HG02884 (cell line): ENCODE results near the gene STK38L.

ENCODE experiments used
- ATAC-seq: cut with Tn5 transposase; IDR thresholded peaks from one replicate; pipeline ENCODE4 v1.9.1; 2021; ENCODE audit warnings: mild to moderate bottlenecking, moderate library complexity; ENCODE audit not compliant: unreplicated experiment

STK38L gene

DNA sequence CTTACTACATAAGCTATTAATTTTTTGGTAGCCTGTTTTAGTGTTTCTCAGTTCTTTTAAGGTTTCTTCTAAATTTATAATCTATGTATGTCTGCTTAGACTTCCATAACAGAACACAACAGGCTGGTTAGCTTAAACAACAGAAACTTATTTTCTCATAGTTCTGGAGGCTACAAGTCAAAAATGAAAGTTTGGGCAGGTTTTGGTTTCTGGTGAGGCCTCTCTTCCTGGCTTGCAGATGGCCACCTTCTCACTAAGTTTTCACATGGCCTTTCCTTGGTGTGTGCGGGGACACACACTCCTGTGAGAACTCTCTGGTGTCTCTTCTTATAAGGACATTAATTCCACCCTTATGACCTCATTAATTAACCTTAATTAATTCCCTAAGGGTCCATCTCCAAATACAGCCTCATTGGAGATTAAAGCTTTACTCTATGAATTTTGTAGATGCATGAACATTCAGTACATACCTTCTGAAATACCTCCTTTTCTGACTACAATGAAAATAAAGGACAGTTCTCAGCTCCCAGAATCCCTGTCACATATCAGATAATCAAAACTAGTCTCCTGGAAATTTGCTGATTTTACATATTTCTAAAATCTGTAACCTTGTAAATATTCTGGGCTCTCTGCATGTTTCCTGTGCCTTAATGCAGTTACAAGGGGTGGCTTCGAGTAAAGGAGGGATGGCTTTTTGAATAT, 65.4 kb downstream of the STK38L start:
- no peak for ATAC-seq

DNA sequence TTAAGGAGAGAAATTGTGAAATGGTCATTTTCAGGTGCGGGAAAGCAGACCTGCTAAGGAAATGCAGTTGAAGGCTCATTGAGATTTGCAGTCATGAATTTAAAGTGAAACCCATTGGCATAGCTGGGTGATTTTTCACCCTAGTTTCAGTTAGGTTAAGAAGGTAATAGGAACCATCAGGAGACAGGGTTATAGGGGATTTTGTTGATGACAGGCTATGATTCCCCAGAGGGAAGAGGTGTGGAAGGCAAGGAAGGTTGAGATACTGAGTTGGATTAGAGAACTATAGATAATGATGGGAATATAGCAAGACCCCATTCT, 65.9 kb downstream of the STK38L start:
- no peak for ATAC-seq

DNA sequence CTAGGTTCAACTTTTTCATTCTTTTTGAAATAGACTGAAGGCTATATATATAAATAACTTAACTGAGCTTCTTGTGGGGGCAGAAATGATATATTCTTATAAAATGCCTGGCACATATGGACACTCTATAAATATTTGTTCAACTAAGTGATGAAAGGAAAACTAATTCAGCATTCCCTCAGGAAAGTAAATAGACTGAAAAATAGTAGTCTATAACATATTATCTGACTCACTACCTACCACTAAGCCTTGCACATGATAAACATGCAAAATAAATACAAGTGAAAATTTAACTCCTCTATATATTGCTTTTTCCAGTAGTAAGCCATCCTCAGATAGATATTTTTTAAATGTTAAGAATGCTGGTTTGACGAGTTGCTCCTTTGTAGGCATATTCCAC, 72.9 kb downstream of the STK38L start:
- ATAC-seq: no peak

DNA sequence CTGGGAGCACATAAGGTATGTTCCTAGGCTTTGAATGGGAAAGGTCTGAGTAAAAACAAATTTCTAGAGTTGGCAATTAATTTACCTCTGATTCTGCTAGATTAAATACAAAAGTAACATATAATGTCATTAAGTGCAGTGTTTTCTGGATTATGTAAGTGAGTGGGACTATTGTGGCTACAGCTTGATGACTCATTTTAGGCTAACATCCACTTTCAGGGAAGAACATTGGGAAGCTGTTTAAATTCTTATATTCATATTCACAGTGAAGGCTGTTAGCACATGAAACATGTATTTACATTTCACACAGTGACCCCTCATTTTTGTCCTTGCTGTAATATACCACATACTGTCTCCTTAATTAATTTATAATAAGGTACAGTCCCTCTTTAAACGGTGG, 75.3 kb downstream of the STK38L start:
- ATAC-seq: no peak

DNA sequence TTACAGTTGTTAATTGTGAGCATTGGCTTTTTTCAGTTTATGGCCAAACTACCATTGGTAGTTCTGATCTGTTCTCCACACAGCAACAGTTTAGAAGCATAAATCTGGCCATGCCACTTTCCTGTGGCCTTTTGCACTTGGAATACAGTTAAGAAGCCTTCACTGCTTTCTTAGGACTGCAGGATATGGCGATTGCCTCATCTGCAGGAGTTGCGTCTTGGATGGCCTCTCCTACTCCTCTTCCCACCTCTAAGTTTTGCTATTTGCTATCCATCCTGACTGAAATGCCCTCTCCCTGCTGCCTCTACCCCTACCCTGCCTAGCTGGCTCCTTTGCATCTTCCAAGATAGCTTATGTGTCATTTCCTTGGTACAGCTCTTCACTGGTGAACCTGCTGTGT, 75.8 kb downstream of the STK38L start:
- ATAC-seq: no peak

DNA sequence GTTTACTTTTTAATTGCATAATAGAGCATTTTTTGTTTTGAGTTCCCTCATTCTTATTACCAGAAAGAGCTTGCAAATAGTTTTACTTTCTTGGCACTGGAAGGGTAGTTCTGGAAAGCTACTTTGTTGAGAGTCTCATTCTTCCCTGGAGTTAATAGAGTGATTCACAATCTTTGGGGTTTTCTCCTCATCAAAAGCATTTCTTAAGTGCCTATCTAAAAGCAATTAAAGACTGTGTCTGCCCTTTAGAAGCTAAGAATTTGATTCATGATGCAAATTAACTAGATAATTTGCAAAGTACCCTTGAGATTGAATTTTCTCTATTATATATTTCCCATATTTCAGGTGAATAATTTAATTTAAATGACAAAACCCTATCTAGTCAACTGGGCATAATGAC, 80.4 kb downstream of the STK38L start:
- ATAC-seq: no peak

DNA sequence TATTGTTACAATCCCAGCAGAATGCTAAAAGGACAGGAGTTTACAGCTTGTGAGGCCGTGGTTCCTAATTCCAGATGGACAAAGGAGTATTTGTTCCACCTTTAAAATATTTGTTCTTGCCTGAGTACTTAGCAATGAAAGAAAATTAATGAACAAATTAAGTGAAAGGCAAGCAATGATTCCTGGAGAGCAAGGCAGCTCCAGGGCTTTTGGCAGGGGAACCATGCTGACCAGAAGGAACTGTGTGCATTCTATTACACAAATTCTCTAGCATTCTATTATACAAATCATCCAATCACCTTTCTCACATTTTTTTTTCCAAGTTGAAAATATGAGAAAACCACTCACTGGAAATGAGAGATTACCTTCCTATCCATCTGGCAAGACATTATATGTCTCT, 86.8 kb downstream of the STK38L start:
- no peak for ATAC-seq

DNA sequence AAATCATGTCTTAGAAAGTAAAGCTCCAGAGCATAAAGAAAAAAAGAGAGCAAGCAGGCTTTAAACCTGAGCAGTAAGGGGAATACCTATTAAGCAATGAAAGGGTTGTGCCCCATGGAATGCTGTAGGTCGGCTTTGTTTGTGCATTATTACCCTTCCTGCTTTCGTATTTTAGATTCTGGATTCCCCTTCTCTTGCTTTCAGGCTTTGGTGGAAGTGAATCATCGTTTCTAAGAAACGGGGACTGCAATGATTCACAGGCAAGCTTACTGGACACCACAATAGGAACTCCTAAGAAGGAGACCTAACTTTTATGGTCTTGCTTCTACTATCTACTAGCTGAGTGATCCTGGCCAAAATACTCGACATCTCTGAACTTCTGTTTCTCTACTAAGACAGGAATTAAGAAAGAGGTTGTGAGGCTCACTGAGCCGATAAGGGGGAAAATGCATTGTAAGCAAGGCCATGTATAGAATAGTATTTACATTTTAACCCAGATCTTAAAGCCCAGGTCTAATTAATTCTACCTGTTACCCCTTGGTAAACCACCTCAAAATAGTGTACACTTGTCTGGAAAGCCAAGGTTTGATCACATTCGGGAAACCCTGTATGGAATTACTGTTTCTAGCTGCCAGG, 87.3 kb downstream of the STK38L start:
- peak; percentile 37 for ATAC-seq

DNA sequence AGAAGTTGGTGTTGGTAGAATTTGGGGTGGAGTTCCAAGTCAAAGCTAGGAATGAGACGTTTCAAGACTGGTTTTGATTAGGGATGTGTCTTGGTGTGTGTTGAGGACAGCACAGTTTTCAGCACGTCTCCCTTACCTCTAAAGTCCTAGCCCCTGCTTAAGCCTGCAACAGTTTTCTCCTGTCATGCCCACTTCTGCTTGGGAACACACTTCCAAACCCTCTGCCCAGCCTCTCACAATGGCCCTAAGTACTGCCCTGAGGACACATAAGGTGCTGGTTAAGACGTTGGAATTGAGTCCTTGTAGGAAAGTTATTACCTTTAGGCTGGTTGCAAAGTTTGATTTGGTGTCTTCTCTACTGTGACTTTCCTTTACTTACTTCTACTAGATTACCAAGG, 87.8 kb downstream of the STK38L start:
- no peak for ATAC-seq

DNA sequence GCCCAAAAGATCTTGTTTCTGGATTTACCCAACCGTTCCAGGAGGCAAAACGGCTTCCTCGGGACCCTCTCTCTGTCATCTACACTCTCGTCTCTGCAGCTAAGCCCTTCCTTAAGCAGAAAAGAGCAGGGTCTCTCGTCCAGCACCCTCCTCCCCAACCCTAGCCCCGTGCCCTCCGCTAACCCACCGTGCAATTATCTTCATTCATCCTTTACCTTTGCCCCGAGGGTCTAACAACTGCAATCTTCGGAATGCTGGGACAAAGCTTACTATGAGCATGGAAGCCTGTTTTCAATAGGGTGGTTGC, 88.3 kb downstream of the STK38L start:
- no peak for ATAC-seq

DNA sequence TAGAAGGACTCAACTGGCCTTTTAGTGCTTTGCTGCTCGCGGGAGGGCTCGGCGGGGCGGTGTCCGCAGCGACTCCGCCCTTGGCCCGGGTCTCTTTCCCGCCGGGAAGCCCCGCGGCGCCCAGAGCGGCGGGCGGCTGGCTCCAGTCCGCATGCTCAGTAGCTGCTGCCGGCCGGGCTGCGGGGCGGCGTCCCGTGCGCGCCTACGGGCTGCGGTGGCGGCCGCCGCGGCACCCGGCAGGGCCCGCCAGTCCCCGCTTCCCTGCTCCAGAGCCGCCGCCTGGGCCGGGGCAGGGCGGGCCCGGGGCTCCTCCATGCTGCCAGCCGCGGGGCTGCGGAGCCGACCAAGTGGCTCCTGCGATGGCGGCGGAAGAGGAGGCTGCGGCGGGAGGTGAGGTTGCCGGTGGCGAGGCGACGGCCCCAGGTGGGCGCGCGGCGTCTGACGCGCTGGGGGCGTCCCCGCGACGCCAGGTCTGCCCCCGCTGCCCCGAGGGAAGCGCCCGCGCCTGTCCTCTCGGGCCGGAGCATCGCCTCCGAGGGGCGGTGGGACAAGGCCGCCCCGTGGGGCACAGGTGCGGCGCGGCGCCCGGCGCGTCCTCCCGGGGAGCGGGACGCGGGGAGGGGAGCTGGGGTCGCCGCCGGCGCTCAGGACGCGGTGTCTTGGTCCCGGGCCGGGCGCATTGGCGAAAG, 88.8 kb downstream of the STK38L start, which contains the start of gene BMAL2:
Gene BMAL2 (plus strand): TSS at position 123 of the 689 bp plus-strand sequence. CDS start 237 bp downstream, at position 360.
- peak; percentile 32 for ATAC-seq

DNA sequence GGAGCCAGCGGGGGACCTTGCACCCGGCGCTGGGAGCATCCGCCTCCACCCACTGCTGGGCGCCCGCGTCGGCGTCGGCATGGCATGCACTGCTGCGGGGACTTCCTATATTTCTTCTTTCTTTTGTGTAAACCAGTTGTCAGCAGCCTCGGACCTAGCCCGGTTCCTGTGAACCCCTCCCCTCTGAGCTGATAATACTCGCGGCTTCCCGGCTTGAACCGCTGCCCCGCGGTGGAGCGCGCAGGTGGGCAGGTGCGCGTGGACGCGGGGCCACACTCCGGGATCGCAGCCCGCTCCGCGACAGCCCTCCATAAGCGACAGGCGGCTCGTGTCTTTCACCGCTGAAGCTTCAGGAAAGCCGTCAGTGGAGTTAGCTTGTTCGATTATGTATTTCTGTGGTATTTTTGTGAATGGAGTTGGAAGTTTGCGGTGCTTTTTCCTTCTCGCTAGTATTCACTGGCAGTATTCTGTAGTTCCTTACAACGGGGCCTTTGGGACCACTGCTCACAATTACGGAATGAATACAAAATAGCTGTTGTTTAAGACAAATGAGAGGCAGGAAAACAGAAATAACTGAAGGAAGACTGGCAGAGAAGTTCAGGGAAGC, 89.4 kb downstream of the STK38L start:
- peak; percentile 17 for ATAC-seq

DNA sequence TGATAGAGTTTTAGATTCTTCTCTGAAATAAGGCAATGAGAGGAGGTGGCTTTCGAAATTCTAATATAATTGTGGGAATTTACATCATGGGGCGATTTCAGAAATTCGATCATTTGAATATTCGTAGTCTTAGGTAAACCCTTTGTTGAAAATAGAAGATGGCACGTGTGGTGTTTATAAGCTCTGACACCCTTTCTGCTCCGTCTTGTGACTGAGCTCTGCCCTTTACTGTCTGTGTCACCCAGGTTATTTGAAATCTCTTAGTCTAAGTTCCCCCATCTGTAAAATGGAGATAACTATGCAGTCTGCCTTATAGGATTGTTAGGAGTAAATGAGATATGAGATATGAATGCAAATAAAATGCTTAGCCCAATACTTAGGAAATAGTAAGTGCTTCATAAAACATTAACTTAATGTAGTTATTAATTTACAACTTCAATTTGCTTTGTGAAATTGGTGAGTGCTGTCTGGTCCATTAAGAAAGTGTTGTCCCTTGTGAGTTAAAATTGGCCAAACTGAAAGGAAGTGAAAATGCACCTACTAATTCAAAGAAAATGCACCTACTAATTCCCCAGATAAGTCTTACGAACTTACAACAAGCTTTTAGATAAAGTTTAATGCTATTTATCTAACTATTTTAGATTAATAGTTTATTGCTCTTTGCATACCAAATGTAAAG, 90.1 kb downstream of the STK38L start:
- ATAC-seq: no peak

DNA sequence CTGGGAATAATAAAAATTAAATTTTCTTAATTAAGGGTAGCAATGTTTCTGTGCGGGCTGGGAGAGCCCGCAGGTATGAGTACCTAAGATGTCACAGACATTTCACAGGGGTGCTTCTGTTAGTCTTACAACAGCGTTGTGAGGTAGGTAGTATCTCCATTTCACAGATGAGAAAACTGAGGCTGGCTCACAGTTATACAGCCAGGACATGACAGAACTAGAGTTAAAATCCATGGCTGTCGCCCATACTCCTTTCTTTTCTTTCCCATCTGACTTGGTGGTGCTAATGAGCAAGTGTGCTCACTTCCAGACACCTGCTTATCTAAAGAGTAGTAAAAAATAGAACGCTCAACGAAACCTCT, 90.6 kb downstream of the STK38L start:
- ATAC-seq: no peak

DNA sequence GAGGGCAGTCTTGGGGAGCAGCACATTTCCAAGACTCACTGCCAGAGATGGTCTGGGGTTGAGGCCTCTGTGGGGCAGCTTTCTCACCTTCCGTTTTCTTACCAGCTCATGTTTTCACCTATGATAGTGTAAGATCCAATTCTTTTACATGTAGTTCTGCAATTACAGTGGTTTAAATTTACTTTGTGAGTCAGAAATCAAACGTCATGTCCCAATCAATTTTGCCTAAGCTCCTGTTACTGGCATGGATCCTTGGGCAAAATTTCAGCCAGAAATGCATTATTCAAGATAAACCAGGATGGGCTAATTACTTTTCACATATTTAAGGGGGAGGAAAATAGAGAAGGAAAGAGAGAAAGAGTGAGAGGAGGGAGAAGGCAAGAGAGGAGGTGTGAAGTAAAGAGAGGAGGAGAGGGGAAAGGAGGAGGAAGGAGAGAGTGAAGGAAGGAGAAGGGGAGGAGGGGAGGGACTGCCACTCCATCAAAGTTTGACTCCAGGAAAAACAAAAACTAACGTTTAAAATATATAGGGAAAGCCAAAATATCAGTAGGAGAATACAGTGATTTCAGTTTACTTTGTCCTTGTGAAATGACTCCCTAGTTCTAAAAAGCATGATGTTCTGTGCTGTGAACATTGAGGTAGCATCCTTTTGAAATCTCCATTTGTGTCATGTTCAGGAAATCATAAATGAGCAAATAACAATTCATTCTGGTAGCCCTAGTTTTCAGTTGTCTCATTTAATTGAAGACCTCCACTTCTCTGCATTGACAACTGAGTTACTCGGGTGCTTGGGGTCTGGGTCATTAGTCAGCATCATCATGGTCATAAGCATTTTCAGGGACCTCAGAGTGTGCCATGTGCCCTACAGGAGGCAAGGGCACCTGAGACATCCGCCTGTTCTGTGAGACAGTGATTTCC, 91.5 kb downstream of the STK38L start:
- ATAC-seq: no peak

DNA sequence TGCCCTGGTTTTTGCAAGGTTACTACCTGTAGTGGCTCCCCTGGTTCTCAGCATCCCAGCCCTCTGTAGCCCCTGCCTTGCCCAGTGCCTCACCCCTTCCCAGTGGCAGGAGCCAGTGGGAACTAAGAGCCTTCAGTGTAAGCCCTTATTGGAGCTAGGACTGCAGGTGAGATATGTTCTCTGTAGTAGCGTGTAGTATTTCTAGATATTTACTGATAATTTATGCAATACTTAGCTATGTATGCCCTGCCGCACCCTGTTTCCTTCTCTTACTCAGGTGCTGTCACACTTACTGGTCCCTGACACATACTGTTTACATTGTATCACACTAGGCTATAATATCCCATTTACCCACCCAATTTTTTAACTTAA, 92.2 kb downstream of the STK38L start:
- no peak for ATAC-seq

DNA sequence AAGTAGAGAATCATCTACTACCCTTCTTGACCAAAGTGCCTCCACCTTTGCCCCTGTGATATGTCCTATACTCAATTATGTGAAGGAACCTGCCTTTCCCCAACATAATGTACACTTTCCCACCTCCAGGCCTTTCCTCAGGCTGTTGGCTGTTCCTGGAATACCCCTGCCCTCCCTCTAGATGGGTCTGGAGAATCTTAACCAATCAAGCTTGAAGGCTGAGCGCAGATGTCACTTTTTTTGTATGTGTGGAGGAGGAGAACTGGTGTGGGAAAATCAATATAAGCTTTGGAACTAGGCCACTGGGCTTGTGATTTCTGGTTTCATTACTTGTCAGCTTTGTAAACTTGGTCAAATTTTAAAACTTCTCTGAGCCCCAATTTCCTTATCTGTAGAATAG, 93.3 kb downstream of the STK38L start:
- no peak for ATAC-seq

DNA sequence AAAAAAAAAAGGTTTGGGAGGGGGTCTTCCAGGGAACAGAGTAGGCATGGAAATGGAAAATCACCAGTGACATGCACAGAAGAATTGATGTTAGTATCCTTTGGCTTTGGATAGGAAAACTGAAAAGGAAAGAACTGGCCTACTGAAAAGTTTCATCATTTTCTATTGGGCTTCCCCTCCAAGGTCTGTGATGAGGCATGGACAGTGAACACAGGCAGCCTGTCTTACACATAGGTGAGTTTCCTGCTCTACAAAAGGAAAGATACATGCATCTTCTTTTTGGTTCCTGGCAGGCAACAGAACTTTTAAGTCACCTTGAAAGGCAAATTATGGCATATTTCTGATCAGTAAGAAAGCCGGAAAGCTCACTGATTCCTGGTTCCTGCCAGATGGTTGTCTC, 94.4 kb downstream of the STK38L start:
- ATAC-seq: no peak

DNA sequence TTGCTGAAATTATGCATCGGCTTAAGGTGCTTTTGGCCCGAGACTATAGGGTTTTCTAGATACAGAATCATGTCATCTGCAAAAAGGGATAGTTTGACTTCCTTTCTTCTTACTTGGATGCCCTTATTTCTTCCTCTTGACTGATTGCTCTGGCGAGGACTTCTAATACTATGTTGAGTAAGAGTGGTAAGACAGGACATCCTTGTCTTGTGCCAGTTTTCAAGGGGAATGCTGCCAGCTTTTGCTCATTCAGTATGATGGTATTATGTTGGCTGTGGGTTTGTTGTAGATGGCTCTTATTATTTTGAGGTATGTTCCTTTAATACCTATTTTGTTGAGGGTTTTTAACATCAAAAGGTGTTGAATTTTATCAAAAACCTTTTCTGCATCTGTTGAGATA, 96.9 kb downstream of the STK38L start:
- ATAC-seq: no peak

DNA sequence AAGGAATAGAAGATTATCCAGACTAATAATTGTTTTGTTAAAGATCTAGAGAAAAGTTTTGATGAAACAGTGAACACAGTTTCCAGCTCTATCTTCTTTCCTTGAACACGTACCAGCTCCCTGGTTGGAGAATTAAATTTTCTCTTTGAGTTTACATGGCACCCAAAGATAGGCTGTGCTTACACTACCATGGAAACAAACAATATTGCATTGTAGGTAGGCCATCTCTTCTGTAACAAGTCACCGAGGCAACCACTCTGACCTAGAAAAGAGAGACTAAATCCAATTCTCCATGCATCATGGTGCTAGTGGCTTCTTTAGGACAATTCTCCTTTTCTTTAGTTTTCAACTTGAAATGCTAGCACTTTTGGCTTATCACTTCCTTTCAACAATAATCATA, 98.5 kb downstream of the STK38L start:
- ATAC-seq: no peak
